ENCODE data around the gene CPLANE2. TPM values are rescaled to one million over a fixed set of nuclear protein-coding genes. Genes with fewer than 3 reads are reported as not detected.

CPLANE2 gene, protein sequence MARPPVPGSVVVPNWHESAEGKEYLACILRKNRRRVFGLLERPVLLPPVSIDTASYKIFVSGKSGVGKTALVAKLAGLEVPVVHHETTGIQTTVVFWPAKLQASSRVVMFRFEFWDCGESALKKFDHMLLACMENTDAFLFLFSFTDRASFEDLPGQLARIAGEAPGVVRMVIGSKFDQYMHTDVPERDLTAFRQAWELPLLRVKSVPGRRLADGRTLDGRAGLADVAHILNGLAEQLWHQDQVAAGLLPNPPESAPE
- 10 to 100 TPM in 1 of 4 donors, 1 to 10 TPM in 2, under 1 TPM in 1; 0.60 to 12.3 (median 4.3) TPM for total RNA-seq

DNA sequence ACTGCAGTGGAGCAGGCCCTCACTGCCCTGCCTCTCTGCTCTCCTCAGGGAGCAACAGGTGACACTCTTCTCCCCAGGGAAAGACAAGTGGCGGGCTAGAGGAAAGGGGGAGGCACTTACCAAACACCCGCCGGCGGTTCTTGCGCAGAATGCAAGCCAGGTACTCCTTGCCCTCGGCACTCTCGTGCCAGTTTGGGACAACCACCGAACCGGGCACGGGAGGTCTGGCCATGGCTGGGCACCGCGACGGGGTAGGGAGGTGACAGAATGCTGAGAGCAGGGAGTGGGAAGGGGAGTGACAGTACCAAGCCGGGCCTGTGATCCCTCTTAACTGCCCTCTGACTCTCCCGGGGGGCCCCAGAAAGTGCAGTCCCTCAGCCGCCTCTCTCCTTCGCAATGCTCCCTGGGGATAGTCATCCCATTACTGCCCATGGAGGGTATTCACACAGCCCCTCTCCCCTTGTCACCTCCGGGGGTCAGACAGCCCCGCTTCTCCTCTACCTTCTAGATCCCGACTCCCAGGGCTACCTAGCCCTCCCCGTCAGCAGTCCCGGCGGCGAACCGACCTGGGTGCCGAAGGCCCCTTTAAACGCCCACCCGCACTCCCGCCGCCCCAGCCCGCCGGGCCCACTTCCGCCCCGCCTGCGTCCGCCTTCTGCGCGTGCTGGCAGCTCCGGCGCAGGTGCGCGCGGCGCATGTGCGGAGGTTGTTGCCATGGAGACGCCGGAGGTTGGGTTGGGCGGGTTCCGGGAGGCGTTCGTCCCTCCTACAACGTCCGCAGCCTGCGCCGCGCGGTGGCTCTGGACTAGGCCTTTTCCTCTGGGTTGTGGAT is at the start of gene CPLANE2:
Gene CPLANE2 (minus strand): TSS at position 673 of the 832 bp plus-strand sequence. CDS start 441 bp downstream, at position 232.
- intact Hi-C loops (cut with DNase I; ENCODE audit: low total_unique reads) (no loop called here), in situ Hi-C loops (cut with MboI; ENCODE audit: low pct_ligation_motif_present in 1 of 4, low pct_unique_long_range_greater_than_20kb in 1 of 4, low sequenced_read_pairs in 3 of 4) (no loop called here)
- 1% methylated on average over 50 of the region's 57 CpGs; no CpG with 5 or more reads in 1 of the 2 donors for WGBS, 2 donors (ENCODE audit: low coverage in 1 of 2)

DNA sequence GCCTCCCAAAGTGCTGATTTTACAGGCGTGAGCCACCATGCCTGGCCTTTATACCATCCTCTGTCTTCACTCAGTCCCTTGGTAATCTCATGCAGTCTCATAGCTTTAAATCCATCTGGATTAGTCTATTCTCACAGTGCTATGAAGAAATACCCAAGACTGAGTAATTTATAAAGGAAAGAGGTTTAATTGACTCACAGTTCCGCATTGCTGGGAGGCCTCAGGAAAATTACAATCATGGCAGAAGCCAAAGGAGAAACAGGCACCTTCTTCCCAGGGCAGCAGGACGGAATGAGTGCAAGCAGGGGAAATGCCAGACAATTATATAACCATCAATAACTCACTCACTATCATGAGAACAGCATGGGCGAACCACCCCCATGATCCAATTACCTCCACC is 49.1 kb upstream of the CPLANE2 start:
- intact Hi-C loops (cut with DNase I; ENCODE audit: low total_unique reads) (loop anchor here (10.0 kb wide), 1 partner anchor 59 kb away; no protein-coding TSS in a partner anchor), in situ Hi-C loops (cut with MboI; ENCODE audit: low pct_ligation_motif_present in 1 of 4, low pct_unique_long_range_greater_than_20kb in 1 of 4, low sequenced_read_pairs in 3 of 4) (no loop called here)
- Histone ChIP-seq H3K36me3 (peaks cover 0 to 9% (median 0%) of the 10 kb centered on the region in 4 donors), H3K9me3 (no peaks in the 10 kb centered on the region), H3K27ac (no peak overlapping the region), H3K4me3 (no peak overlapping the region), H3K27me3 (no peaks in the 10 kb centered on the region), H3K4me1 (no peaks in the 10 kb centered on the region)
- DNase-seq, result no peak
- TF ChIP-seq POLR2A (IDR thresholded peaks at IDR 0.05) (no peak), POLR2AphosphoS5 (IDR thresholded peaks at IDR 0.05) (no peak), EP300 (IDR thresholded peaks at IDR 0.05; ENCODE audit: low read depth) (no peak)
- TF ChIP-seq, protein P1, sequence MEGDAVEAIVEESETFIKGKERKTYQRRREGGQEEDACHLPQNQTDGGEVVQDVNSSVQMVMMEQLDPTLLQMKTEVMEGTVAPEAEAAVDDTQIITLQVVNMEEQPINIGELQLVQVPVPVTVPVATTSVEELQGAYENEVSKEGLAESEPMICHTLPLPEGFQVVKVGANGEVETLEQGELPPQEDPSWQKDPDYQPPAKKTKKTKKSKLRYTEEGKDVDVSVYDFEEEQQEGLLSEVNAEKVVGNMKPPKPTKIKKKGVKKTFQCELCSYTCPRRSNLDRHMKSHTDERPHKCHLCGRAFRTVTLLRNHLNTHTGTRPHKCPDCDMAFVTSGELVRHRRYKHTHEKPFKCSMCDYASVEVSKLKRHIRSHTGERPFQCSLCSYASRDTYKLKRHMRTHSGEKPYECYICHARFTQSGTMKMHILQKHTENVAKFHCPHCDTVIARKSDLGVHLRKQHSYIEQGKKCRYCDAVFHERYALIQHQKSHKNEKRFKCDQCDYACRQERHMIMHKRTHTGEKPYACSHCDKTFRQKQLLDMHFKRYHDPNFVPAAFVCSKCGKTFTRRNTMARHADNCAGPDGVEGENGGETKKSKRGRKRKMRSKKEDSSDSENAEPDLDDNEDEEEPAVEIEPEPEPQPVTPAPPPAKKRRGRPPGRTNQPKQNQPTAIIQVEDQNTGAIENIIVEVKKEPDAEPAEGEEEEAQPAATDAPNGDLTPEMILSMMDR (IDR thresholded peaks at IDR 0.05), result no peak
- WGBS, 2 donors (ENCODE audit: low coverage in 1 of 2), result 96 to 100% methylated on average over 4 of the region's 4 CpGs

More for the DNA sequence above, at the start of gene CPLANE2:
- DNase-seq, result peak; percentile 98
- Histone ChIP-seq H3K36me3 (no peaks in the 10 kb centered on the region), H3K4me1 (peaks cover 6 to 18% (median 16%) of the 10 kb centered on the region in 4 donors), H3K4me3 (peak within 1 kb of the TSS; percentile 38 to 66 (median 61)), H3K27ac (peak within 1 kb of the TSS; percentile 86 to 92 (median 86)), H3K27me3 (no peaks in the 10 kb centered on the region), H3K9me3 (no peaks in the 10 kb centered on the region)
- TF ChIP-seq EP300 (IDR thresholded peaks at IDR 0.05; ENCODE audit: low read depth), result no peak
- peak; percentile 75 for TF ChIP-seq POLR2A (IDR thresholded peaks at IDR 0.05)
- peak; percentile 64 to 86 (median 83) for TF ChIP-seq POLR2AphosphoS5 (IDR thresholded peaks at IDR 0.05)
- TF ChIP-seq, protein P1 (IDR thresholded peaks at IDR 0.05), result peak in 1 of 5 experiments; percentile 32

DNA sequence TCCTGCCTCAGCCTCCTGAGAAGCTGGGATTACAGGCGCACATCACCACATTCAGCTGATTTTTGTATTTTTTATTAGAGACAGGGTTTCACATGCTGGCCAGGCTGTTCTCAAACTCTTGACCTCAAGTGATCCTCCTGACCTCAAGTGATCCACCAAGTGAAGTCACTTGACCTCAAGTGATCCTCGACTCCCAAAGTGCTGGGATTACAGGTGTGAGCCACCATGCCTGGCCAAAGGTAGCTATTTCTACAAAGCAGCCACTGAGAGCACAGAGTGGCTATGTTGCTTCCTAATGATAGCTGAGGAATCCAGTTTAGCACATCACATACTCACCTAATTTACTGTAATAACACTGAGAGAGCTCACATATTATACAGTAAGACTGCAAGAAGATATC is 44.8 kb upstream of the CPLANE2 start:
- in situ Hi-C loops (cut with MboI; ENCODE audit: low pct_ligation_motif_present in 1 of 4, low pct_unique_long_range_greater_than_20kb in 1 of 4, low sequenced_read_pairs in 3 of 4), result no loop called here

More for the DNA sequence above, 44.8 kb upstream of the CPLANE2 start:
- 80 to 93% methylated on average over 1 to 2 of the region's 2 CpGs for WGBS, 2 donors (ENCODE audit: low coverage in 1 of 2)
- peaks cover 0 to 5% (median 0%) of the 10 kb centered on the region in 4 donors for H3K4me1 ChIP-seq
- TF ChIP-seq POLR2A (IDR thresholded peaks at IDR 0.05) (no peak), EP300 (IDR thresholded peaks at IDR 0.05; ENCODE audit: low read depth) (no peak), POLR2AphosphoS5 (IDR thresholded peaks at IDR 0.05) (no peak)
- TF ChIP-seq, protein P1 (IDR thresholded peaks at IDR 0.05), result no peak
- H3K4me3 ChIP-seq, result no peak overlapping the region
- no peak overlapping the region for H3K27ac ChIP-seq
- H3K27me3 ChIP-seq, result no peaks in the 10 kb centered on the region
- H3K36me3 ChIP-seq, result peaks cover 0 to 9% (median 0%) of the 10 kb centered on the region in 4 donors
- no peaks in the 10 kb centered on the region for H3K9me3 ChIP-seq
- intact Hi-C loops (cut with DNase I; ENCODE audit: low total_unique reads), result loop anchor here (10.0 kb wide), 1 partner anchor 63 kb away; no protein-coding TSS in a partner anchor
- no peak for DNase-seq

Measured in transverse colon (tissue), 4 donors.